Measurements from ENCODE around the gene TRMT112.
"Not testable (repeated sequence)": the region's sequence is repeated elsewhere in the genome, so short reads cannot be mapped to it uniquely, and the experiment has no call there.

TRMT112 gene

DNA sequence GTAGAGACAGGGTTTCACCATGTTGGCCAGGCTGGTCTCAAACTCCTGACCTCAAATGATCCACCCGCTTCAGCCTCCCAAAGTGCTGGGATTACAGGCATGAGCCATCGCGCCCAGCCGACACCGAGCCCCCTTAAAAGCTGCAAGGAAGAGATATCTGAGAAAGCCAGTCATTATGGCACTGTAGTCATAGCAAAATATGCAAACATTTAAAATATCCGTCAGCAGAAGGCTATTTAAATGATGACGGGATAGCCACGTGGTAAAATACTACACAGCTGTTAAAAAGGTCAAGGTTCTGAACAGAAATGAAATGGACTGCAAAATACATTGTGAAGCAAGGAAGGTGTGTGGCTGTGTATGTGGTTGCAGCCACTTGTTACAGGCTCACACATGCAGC is 16.2 kb upstream of the TRMT112 start:
- H3K4me1 ChIP-seq (ENCODE audit: control insufficient read depth in 5 of 5, insufficient read depth in 5 of 5, low read length in 5 of 5), result peaks cover 9 to 28% (median 21%) of the 10 kb centered on the region in 5 donors
- no peak overlapping the region for H3K9ac ChIP-seq (ENCODE audit: low read length in 5 of 5)
- H3K4me3 ChIP-seq (ENCODE audit: low read depth in 1 of 5, low read length in 5 of 5), result no peak overlapping the region

DNA sequence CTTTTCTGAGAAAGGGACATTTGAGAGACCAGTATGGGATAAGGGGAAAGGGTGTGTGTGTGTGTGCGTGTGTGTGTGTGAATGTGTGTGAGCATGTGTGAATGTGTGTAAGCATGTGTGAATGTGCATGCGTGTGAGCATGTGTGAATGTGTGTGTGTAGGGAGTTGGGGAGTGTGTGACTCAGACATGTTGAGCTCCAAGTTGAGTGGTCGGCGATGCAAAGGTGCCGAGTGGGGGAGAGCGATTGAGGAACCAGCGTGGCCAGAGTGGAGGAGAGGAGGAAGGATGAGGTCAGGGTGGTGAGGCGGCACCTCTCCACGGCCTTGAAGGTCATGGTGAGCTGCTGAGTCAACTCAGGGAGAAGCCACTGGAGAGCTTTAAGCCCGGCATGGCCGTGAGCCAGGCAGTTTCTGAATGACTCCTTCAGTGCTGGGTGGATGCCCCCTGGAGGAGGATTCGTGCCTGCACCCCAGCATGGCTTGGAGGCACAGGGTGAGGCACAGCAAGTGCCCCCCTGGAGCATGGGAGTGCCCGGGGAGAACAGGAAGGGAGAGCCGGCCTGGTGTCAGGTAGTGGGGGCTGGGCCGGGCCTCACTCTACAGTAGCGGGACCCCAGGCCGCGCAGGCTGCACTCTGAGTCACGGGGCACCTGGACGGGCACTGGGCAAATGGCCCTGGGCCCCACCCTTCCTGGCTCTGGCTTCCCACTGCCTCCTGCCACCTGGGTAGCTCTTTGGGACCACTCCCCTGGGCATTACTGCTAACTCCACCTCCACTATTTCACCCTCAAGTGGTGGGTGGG is 14.4 kb upstream of the TRMT112 start:
- Histone ChIP-seq H3K27ac (ENCODE audit: low read depth, low read length) (no peak overlapping the region), H3K36me3 (ENCODE audit: control insufficient read depth in 5 of 5, insufficient read depth in 5 of 5, low read length in 5 of 5) (no peaks in the 10 kb centered on the region), H3K4me1 (ENCODE audit: control insufficient read depth in 5 of 5, insufficient read depth in 5 of 5, low read length in 5 of 5) (peaks cover 9 to 28% (median 21%) of the 10 kb centered on the region in 5 donors), H3K9me3 (ENCODE audit: control insufficient read depth in 5 of 5, low read length in 5 of 5) (no peaks in the 10 kb centered on the region), H3K27me3 (ENCODE audit: control insufficient read depth in 5 of 5, insufficient read depth in 4 of 5, low read length in 5 of 5) (peaks cover 0 to 2% (median 0%) of the 10 kb centered on the region in 5 donors), H3K4me3 (ENCODE audit: low read depth in 1 of 5, low read length in 5 of 5) (no peak overlapping the region), H3K9ac (ENCODE audit: low read length in 5 of 5) (no peak overlapping the region)

More for the DNA sequence above, 16.2 kb upstream of the TRMT112 start:
- Histone ChIP-seq H3K27me3 (ENCODE audit: control insufficient read depth in 5 of 5, insufficient read depth in 4 of 5, low read length in 5 of 5) (peaks cover 0 to 2% (median 0%) of the 10 kb centered on the region in 5 donors), H3K36me3 (ENCODE audit: control insufficient read depth in 5 of 5, insufficient read depth in 5 of 5, low read length in 5 of 5) (no peaks in the 10 kb centered on the region), H3K9me3 (ENCODE audit: control insufficient read depth in 5 of 5, low read length in 5 of 5) (no peaks in the 10 kb centered on the region), H3K27ac (ENCODE audit: low read depth, low read length) (no peak overlapping the region)

DNA sequence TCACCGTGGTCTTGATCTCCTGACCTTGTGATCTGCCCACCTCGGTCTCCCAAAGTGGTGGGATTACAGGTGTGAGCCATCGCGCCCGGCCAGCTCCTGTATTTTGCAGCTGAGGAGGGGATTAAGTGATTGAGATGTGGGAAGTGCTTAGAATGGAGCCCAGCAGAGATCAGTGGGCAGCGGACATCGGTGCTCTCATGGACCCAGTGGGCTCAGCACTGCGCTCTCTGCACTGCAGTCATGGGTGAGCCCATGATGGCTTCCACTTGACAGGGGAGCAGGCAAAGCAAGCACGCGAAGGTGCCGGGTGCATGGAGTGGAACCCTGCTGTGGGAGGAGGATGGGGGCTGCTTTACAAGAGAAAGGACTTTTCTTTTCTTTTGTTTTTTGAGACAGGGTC is 13.5 kb upstream of the TRMT112 start:
- Histone ChIP-seq H3K27ac (ENCODE audit: low read depth, low read length) (no peak overlapping the region), H3K9ac (ENCODE audit: low read length in 5 of 5) (no peak overlapping the region), H3K36me3 (ENCODE audit: control insufficient read depth in 5 of 5, insufficient read depth in 5 of 5, low read length in 5 of 5) (no peaks in the 10 kb centered on the region), H3K4me1 (ENCODE audit: control insufficient read depth in 5 of 5, insufficient read depth in 5 of 5, low read length in 5 of 5) (peaks cover 9 to 28% (median 21%) of the 10 kb centered on the region in 5 donors), H3K4me3 (ENCODE audit: low read depth in 1 of 5, low read length in 5 of 5) (no peak overlapping the region), H3K27me3 (ENCODE audit: control insufficient read depth in 5 of 5, insufficient read depth in 4 of 5, low read length in 5 of 5) (peaks cover 0 to 2% (median 0%) of the 10 kb centered on the region in 5 donors), H3K9me3 (ENCODE audit: control insufficient read depth in 5 of 5, low read length in 5 of 5) (no peaks in the 10 kb centered on the region)

DNA sequence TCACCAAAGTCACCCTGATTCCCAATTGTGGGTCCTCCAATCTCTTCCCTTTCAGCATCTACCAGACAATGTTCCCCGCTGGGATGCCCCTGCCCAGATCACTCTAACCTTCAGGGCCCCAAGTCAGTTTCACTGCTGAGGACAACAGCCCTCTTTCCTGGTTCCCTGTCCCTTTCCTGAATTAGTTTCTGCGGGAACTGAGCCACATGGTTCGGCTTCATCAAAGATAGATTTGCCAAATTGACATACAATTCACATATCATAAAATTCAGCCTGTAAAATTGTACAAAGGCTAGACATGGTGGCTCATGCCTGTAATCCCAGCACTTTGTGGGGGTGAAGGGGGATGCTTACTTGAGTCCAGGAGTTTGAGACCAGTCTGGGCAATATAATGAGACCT is 10.6 kb upstream of the TRMT112 start:
- Histone ChIP-seq H3K9ac (ENCODE audit: low read length in 5 of 5) (no peak overlapping the region), H3K4me1 (ENCODE audit: control insufficient read depth in 5 of 5, insufficient read depth in 5 of 5, low read length in 5 of 5) (peaks cover 9 to 28% (median 21%) of the 10 kb centered on the region in 5 donors), H3K4me3 (ENCODE audit: low read depth in 1 of 5, low read length in 5 of 5) (no peak overlapping the region), H3K27ac (ENCODE audit: low read depth, low read length) (no peak overlapping the region), H3K36me3 (ENCODE audit: control insufficient read depth in 5 of 5, insufficient read depth in 5 of 5, low read length in 5 of 5) (peaks cover 0 to 9% (median 0%) of the 10 kb centered on the region in 5 donors), H3K27me3 (ENCODE audit: control insufficient read depth in 5 of 5, insufficient read depth in 4 of 5, low read length in 5 of 5) (peaks cover 0 to 2% (median 0%) of the 10 kb centered on the region in 5 donors), H3K9me3 (ENCODE audit: control insufficient read depth in 5 of 5, low read length in 5 of 5) (no peaks in the 10 kb centered on the region)

DNA sequence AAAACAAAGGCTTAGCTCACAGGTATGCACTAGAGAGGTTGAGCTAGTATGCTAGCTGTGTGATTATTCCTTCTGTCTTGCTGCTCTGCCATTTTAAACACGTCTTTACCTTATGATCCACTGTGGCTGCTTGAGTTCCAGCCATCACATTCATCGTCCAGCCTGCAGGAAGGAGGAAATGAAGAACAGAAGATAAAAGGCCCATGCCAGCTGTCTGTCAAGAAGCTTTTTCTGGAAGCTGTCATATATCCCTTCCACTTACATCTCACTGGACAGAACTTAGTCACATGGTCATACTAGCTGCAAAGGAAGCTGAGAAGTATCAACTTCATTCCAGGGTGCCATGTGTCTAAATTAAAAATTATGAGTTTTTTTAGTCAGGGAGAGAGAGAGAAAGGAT is 10.0 kb upstream of the TRMT112 start:
- peaks cover 0 to 15% (median 6%) of the 10 kb centered on the region in 5 donors for H3K36me3 ChIP-seq (ENCODE audit: control insufficient read depth in 5 of 5, insufficient read depth in 5 of 5, low read length in 5 of 5)
- peaks cover 0 to 2% (median 0%) of the 10 kb centered on the region in 5 donors for H3K27me3 ChIP-seq (ENCODE audit: control insufficient read depth in 5 of 5, insufficient read depth in 4 of 5, low read length in 5 of 5)
- no peak overlapping the region for H3K27ac ChIP-seq (ENCODE audit: low read depth, low read length)
- no peak overlapping the region for H3K9ac ChIP-seq (ENCODE audit: low read length in 5 of 5)
- H3K4me1 ChIP-seq (ENCODE audit: control insufficient read depth in 5 of 5, insufficient read depth in 5 of 5, low read length in 5 of 5), result peaks cover 9 to 28% (median 21%) of the 10 kb centered on the region in 5 donors
- no peak overlapping the region for H3K4me3 ChIP-seq (ENCODE audit: low read depth in 1 of 5, low read length in 5 of 5)
- no peaks in the 10 kb centered on the region for H3K9me3 ChIP-seq (ENCODE audit: control insufficient read depth in 5 of 5, low read length in 5 of 5)

GRCh38 chr11:64324692-64325469 is 7.5 kb upstream of the TRMT112 start:
- H3K36me3 ChIP-seq (ENCODE audit: control insufficient read depth in 5 of 5, insufficient read depth in 5 of 5, low read length in 5 of 5), result peaks cover 0 to 35% (median 24%) of the 10 kb centered on the region in 5 donors
- H3K27ac ChIP-seq (ENCODE audit: low read depth, low read length), result no peak overlapping the region
- no peak overlapping the region for H3K4me3 ChIP-seq (ENCODE audit: low read depth in 1 of 5, low read length in 5 of 5)
- H3K27me3 ChIP-seq (ENCODE audit: control insufficient read depth in 5 of 5, insufficient read depth in 4 of 5, low read length in 5 of 5), result no peaks in the 10 kb centered on the region
- peaks cover 7 to 12% (median 11%) of the 10 kb centered on the region in 5 donors for H3K4me1 ChIP-seq (ENCODE audit: control insufficient read depth in 5 of 5, insufficient read depth in 5 of 5, low read length in 5 of 5)
- H3K9ac ChIP-seq (ENCODE audit: low read length in 5 of 5), result no peak overlapping the region
- H3K9me3 ChIP-seq (ENCODE audit: control insufficient read depth in 5 of 5, low read length in 5 of 5), result no peaks in the 10 kb centered on the region

DNA sequence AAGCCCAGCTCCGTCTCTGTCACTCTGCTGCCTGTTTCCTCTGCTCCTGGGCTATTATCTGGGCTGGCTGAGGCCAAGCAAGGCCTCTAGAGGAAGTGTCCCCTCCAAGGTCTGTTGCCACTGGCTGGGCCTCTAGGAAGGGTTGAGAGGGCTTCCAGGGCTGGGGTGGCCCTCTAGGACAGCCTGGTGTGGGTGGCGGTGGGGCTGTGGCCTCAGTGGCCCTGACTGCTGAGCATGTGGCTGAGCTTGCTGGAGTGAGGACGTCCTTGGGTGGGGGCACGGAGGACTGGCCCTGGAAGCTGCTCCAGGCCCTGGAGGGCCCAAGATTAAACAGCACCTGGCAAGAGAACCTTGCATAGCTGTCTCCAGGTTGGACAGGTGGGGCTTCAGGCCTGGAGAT is 6.6 kb upstream of the TRMT112 start:
- peaks cover 0 to 12% (median 9%) of the 10 kb centered on the region in 5 donors for H3K4me1 ChIP-seq (ENCODE audit: control insufficient read depth in 5 of 5, insufficient read depth in 5 of 5, low read length in 5 of 5)
- H3K9ac ChIP-seq (ENCODE audit: low read length in 5 of 5); H3K27ac ChIP-seq (ENCODE audit: low read depth, low read length): not testable (repeated sequence)

DNA sequence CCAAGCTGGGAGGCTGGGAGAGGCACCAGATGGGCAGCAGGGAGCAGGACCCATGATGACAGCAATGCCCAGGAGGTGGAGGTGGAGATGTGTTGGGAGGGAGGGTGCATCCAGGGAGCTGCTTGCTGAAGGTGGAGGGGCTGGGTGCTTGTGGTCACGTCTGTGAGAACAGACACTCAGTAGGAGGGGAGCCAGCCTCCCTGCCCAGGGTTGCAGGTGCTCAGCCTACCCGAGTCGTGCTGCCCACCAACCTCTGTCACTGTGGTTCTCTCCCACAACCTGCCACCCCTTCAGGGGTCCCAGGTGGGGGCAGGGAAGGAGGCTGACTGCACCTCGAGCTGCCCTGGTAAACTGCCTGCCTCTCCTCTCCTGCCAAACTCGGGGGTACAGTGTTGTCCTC is 6.0 kb upstream of the TRMT112 start:
- H3K27me3 ChIP-seq (ENCODE audit: control insufficient read depth in 5 of 5, insufficient read depth in 4 of 5, low read length in 5 of 5), result no peaks in the 10 kb centered on the region
- no peak overlapping the region for H3K27ac ChIP-seq (ENCODE audit: low read depth, low read length)
- peaks cover 0 to 13% (median 13%) of the 10 kb centered on the region in 5 donors for H3K4me1 ChIP-seq (ENCODE audit: control insufficient read depth in 5 of 5, insufficient read depth in 5 of 5, low read length in 5 of 5)
- no peaks in the 10 kb centered on the region for H3K9me3 ChIP-seq (ENCODE audit: control insufficient read depth in 5 of 5, low read length in 5 of 5)
- no peak overlapping the region for H3K9ac ChIP-seq (ENCODE audit: low read length in 5 of 5)
- H3K4me3 ChIP-seq (ENCODE audit: low read depth in 1 of 5, low read length in 5 of 5), result no peak overlapping the region
- H3K36me3 ChIP-seq (ENCODE audit: control insufficient read depth in 5 of 5, insufficient read depth in 5 of 5, low read length in 5 of 5), result peaks cover 0 to 35% (median 24%) of the 10 kb centered on the region in 5 donors

More for the DNA sequence above, 6.6 kb upstream of the TRMT112 start:
- peaks cover 0 to 35% (median 24%) of the 10 kb centered on the region in 5 donors for H3K36me3 ChIP-seq (ENCODE audit: control insufficient read depth in 5 of 5, insufficient read depth in 5 of 5, low read length in 5 of 5)
- not testable (repeated sequence) for H3K9me3 ChIP-seq (ENCODE audit: control insufficient read depth in 5 of 5, low read length in 5 of 5); H3K4me3 ChIP-seq (ENCODE audit: low read depth in 1 of 5, low read length in 5 of 5); H3K27me3 ChIP-seq (ENCODE audit: control insufficient read depth in 5 of 5, insufficient read depth in 4 of 5, low read length in 5 of 5)

GRCh38 chr11:64322925-64323260 is 5.5 kb upstream of the TRMT112 start:
- Histone ChIP-seq H3K4me3 (ENCODE audit: low read depth in 1 of 5, low read length in 5 of 5) (no peak overlapping the region), H3K4me1 (ENCODE audit: control insufficient read depth in 5 of 5, insufficient read depth in 5 of 5, low read length in 5 of 5) (peaks cover 0 to 15% (median 15%) of the 10 kb centered on the region in 5 donors), H3K9ac (ENCODE audit: low read length in 5 of 5) (no peak overlapping the region), H3K36me3 (ENCODE audit: control insufficient read depth in 5 of 5, insufficient read depth in 5 of 5, low read length in 5 of 5) (peaks cover 0 to 35% (median 24%) of the 10 kb centered on the region in 5 donors), H3K9me3 (ENCODE audit: control insufficient read depth in 5 of 5, low read length in 5 of 5) (no peaks in the 10 kb centered on the region), H3K27ac (ENCODE audit: low read depth, low read length) (no peak overlapping the region), H3K27me3 (ENCODE audit: control insufficient read depth in 5 of 5, insufficient read depth in 4 of 5, low read length in 5 of 5) (no peaks in the 10 kb centered on the region)

GRCh38 chr11:64321533-64321932 is 4.2 kb upstream of the TRMT112 start:
- H3K9me3 ChIP-seq (ENCODE audit: control insufficient read depth in 5 of 5, low read length in 5 of 5), result no peaks in the 10 kb centered on the region
- peaks cover 0 to 35% (median 24%) of the 10 kb centered on the region in 5 donors for H3K36me3 ChIP-seq (ENCODE audit: control insufficient read depth in 5 of 5, insufficient read depth in 5 of 5, low read length in 5 of 5)
- peaks cover 0 to 27% (median 21%) of the 10 kb centered on the region in 5 donors for H3K4me1 ChIP-seq (ENCODE audit: control insufficient read depth in 5 of 5, insufficient read depth in 5 of 5, low read length in 5 of 5)
- H3K27ac ChIP-seq (ENCODE audit: low read depth, low read length), result no peak overlapping the region
- H3K4me3 ChIP-seq (ENCODE audit: low read depth in 1 of 5, low read length in 5 of 5), result no peak overlapping the region
- no peak overlapping the region for H3K9ac ChIP-seq (ENCODE audit: low read length in 5 of 5)
- H3K27me3 ChIP-seq (ENCODE audit: control insufficient read depth in 5 of 5, insufficient read depth in 4 of 5, low read length in 5 of 5), result no peaks in the 10 kb centered on the region
